DOHH2 (cell line): ENCODE data around the gene PATL2.
A peak's percentile ranks its signal among the peaks of the same experiment; 100 is the strongest.
"Not testable (repeated sequence)": the region's sequence is repeated elsewhere in the genome, so short reads cannot be mapped to it uniquely, and the experiment has no call there.

Experiments used
- H3F3A ChIP-seq: fragments of 200-600 bp; sonication (generic), shearing (Covaris generic); 2 replicates; pipeline ENCODE4 v1.6.0; 2016; ENCODE audit warnings: antibody characterized with exemption, mild to moderate bottlenecking; ENCODE audit not compliant: control insufficient read depth, insufficient read depth
- H3K27ac ChIP-seq: fragments of 200-600 bp; sonication (generic); 2 replicates; pipeline ENCODE4 v1.5.1; 2014; ENCODE audit warnings: low read depth, mild to moderate bottlenecking, low read length, moderate library complexity
- H3K27me3 ChIP-seq: fragments of 200-600 bp; sonication (generic); 2 replicates; pipeline ENCODE4 v1.6.1; 2014; ENCODE audit warnings: mild to moderate bottlenecking, low read length, mixed read lengths; ENCODE audit not compliant: control insufficient read depth
- H3K36me3 ChIP-seq: fragments of 200-600 bp; sonication (generic); 2 replicates; pipeline ENCODE4 v1.6.1; 2014; ENCODE audit warnings: mild to moderate bottlenecking, low read length, moderate library complexity, mixed read lengths; ENCODE audit not compliant: control insufficient read depth
- H3K4me1 ChIP-seq: fragments of 200-600 bp; sonication (generic); 2 replicates; pipeline ENCODE4 v1.6.1; 2014; ENCODE audit warnings: mild to moderate bottlenecking, low read length, mixed read lengths; ENCODE audit not compliant: control insufficient read depth
- H3K4me2 ChIP-seq: fragments of 200-600 bp; sonication (generic); 2 replicates; pipeline ENCODE4 v1.6.0; 2014; ENCODE audit warnings: mild to moderate bottlenecking, low read length, moderate library complexity
- H3K4me3 ChIP-seq: fragments of 200-600 bp; sonication (generic); 2 replicates; pipeline ENCODE4 v1.5.1; 2014; ENCODE audit warnings: mild to moderate bottlenecking, low read length, mixed read lengths
- H3K79me2 ChIP-seq: fragments of 200-600 bp; sonication (generic); 2 replicates; pipeline ENCODE4 v1.6.1; 2014; ENCODE audit warnings: mild to moderate bottlenecking, low read length, mixed read lengths; ENCODE audit not compliant: control insufficient read depth
- H3K9me2 ChIP-seq: fragments of 200-600 bp; sonication (generic); replicated peaks from 2 replicates; pipeline ENCODE4 v1.6.1; 2014; ENCODE audit warnings: mild to moderate bottlenecking, low read length, mixed read lengths; ENCODE audit not compliant: control insufficient read depth
- H3K9me3 ChIP-seq: fragments of 200-600 bp; sonication (generic); 2 replicates; pipeline ENCODE4 v1.6.1; 2014; ENCODE audit warnings: antibody characterized with exemption, low read length, mixed read lengths; ENCODE audit not compliant: control insufficient read depth, insufficient read depth
- H4K20me1 ChIP-seq: fragments of 200-600 bp; sonication (generic); 2 replicates; pipeline ENCODE4 v1.6.0; 2014; ENCODE audit warnings: low read depth, mild to moderate bottlenecking, antibody characterized with exemption, low read length, moderate library complexity; ENCODE audit not compliant: control insufficient read depth, insufficient read depth
- CTCF ChIP-seq: fragments of 200-600 bp; sonication (generic); IDR thresholded peaks from one replicate; pipeline ENCODE4 v1.5.1; 2014; ENCODE audit warnings: antibody characterized with exemption, mild to moderate bottlenecking, low read depth, low read length; ENCODE audit not compliant: poor library complexity, severe bottlenecking
- EZH2phosphoT487 ChIP-seq: fragments of 200-600 bp; sonication (generic); IDR thresholded peaks from 2 replicates; pipeline ENCODE4 v1.6.1; 2017; ENCODE audit warnings: borderline replicate concordance, mild to moderate bottlenecking, antibody characterized with exemption, low read length, moderate library complexity, mixed read lengths

The PATL2 gene

GRCh38 chr15:44711096-44711742 is at the start of gene PATL2, which contains the start of gene B2M:
TSS of gene PATL2 (minus strand) at chr15:44711323. CDS start at chr15:44676490, 34,833 bp downstream.
TSS of gene B2M (plus strand) at chr15:44711517. CDS start at chr15:44711547, 30 bp downstream.
- no peak for TF ChIP-seq CTCF
- no peak for TF ChIP-seq EZH2phosphoT487
- Histone ChIP-seq H4K20me1 (peaks cover 34% of the 10 kb centered on the region; the same call in 1 of the 2 replicates), H3K27ac (peak within 1 kb of the TSS; percentile 80), H3K36me3 (peaks cover 48% of the 10 kb centered on the region), H3K79me2 (peaks cover 55% of the 10 kb centered on the region), H3K9me2 (no peaks in the 10 kb centered on the region), H3K9me3 (no peaks in the 10 kb centered on the region), H3K27me3 (no peaks in the 10 kb centered on the region), H3K4me2 (peak within 1 kb of the TSS; percentile 74), H3K4me3 (peak within 1 kb of the TSS; percentile 90), H3K4me1 (peaks cover 43% of the 10 kb centered on the region), H3F3A (peaks cover 27% of the 10 kb centered on the region)

- Histone ChIP-seq H3K27ac (no peak overlapping the region), H3K9me2 (no peaks in the 10 kb centered on the region), H3K4me3 (no peak overlapping the region), H3K4me1 (no peaks in the 10 kb centered on the region), H3K4me2 (no peak overlapping the region), H3K27me3 (peaks cover 20% of the 10 kb centered on the region), H4K20me1 (no peaks in the 10 kb centered on the region), H3F3A (no peaks in the 10 kb centered on the region), H3K79me2 (no peaks in the 10 kb centered on the region), H3K36me3 (no peaks in the 10 kb centered on the region), H3K9me3 (no peaks in the 10 kb centered on the region)
- TF ChIP-seq EZH2phosphoT487: no peak
- no peak for TF ChIP-seq CTCF
Measured at GRCh38 chr15:44753345-44753744, 42.2 kb upstream of the PATL2 start.

- H3K79me2 ChIP-seq, H3K9me2 ChIP-seq, H3K4me2 ChIP-seq, H3K4me3 ChIP-seq, H4K20me1 ChIP-seq, H3K36me3 ChIP-seq, H3K4me1 ChIP-seq, H3K9me3 ChIP-seq, H3F3A ChIP-seq, H3K27me3 ChIP-seq, H3K27ac ChIP-seq: not testable (repeated sequence)
Measured at GRCh38 chr15:44743454-44743853, 32.3 kb upstream of the PATL2 start.

GRCh38 chr15:44739222-44739847 is 28.2 kb upstream of the PATL2 start:
- H3K4me3 ChIP-seq, H3K4me2 ChIP-seq: not testable (repeated sequence)

More at GRCh38 chr15:44739222-44739847, 28.2 kb upstream of the PATL2 start:
- H3K36me3 ChIP-seq, H3K79me2 ChIP-seq, H3K9me3 ChIP-seq, H3K27me3 ChIP-seq, H4K20me1 ChIP-seq, H3K27ac ChIP-seq, H3K9me2 ChIP-seq: not testable (repeated sequence)
- Histone ChIP-seq H3K4me1 (peaks cover 21% of the 10 kb centered on the region), H3F3A (peaks cover 14% of the 10 kb centered on the region; the same call in 1 of the 2 replicates)
